Measurements from ENCODE around the gene NSRP1. TPM values are rescaled to one million over a fixed set of nuclear protein-coding genes. Genes with fewer than 3 reads are reported as not detected.
"Not testable (repeated sequence)": the region's sequence is repeated elsewhere in the genome, so short reads cannot be mapped to it uniquely, and the experiment has no call there.

The NSRP1 gene
- polyA plus RNA-seq, 1 donor (not counting 4 experiments of a cell fraction or from before 2014, with no cell fraction given) = 12.7 TPM

- H3K27ac ChIP-seq (ENCODE audit: control insufficient read depth, insufficient read depth, low read length) = no peak overlapping the region
- no peaks in the 10 kb centered on the region for H3K9me1 ChIP-seq (ENCODE audit: control insufficient read depth, extremely low read depth, insufficient read depth, low read length)
- H3K9me3 ChIP-seq (ENCODE audit: control insufficient read depth, low read depth, low read length) = no peaks in the 10 kb centered on the region
- dilution Hi-C loops (cut with MboI; ENCODE audit: extremely low pct_ligation_motif_present, low sequenced_read_pairs) = no loop called here
- H3K4me1 ChIP-seq (ENCODE audit: control insufficient read depth, extremely low read depth, insufficient read depth, low read length) = no peaks in the 10 kb centered on the region
- H4K20me1 ChIP-seq (ENCODE audit: control insufficient read depth, extremely low read depth, insufficient read depth, low read length) = no peaks in the 10 kb centered on the region
- peaks cover 4% of the 10 kb centered on the region for H3K27me3 ChIP-seq (ENCODE audit: control insufficient read depth, extremely low read depth, insufficient read depth, low read length)
- no peak overlapping the region for H2AFZ ChIP-seq (ENCODE audit: control insufficient read depth, low read length)
- H3K4me3 ChIP-seq (ENCODE audit: control insufficient read depth in 2 of 3, extremely low read depth in 1 of 3, insufficient read depth in 2 of 3, low read depth in 1 of 3, low read length in 3 of 3) = no peak overlapping the region
- TF ChIP-seq CTCF (optimal IDR thresholded peaks at IDR 0.05 in 1 of 3, IDR thresholded peaks at IDR 0.05 in 1 of 3, conservative IDR thresholded peaks at IDR 0.05 in 1 of 3; ENCODE audit: extremely low read depth in 1 of 3, insufficient read depth in 2 of 3, low read length in 3 of 3) = no peak
- no peak for TF ChIP-seq EZH2 (IDR thresholded peaks at IDR 0.05; ENCODE audit: low read length)
- no peak for DNase-seq (ENCODE audit: low read depth, low spot score)
- H3K79me2 ChIP-seq (ENCODE audit: control insufficient read depth, insufficient read depth, low read length) = no peaks in the 10 kb centered on the region
- H3K4me2 ChIP-seq (ENCODE audit: control insufficient read depth, extremely low read depth, insufficient read depth, low read depth, low read length) = no peak overlapping the region
- H3K9ac ChIP-seq (ENCODE audit: control insufficient read depth, extremely low read depth, insufficient read depth, low read length) = no peak overlapping the region
- no peak for FAIRE-seq
- H3K36me3 ChIP-seq (ENCODE audit: control insufficient read depth in 2 of 2, extremely low read depth in 1 of 2, insufficient read depth in 2 of 2, low read length in 2 of 2) = no peaks in the 10 kb centered on the region
Observed at GRCh38 chr17:30086896-30087295, 29.7 kb upstream of the NSRP1 start.

- FAIRE-seq; H3K9ac ChIP-seq (ENCODE audit: control insufficient read depth, extremely low read depth, insufficient read depth, low read length); H3K36me3 ChIP-seq (ENCODE audit: control insufficient read depth in 2 of 2, extremely low read depth in 1 of 2, insufficient read depth in 2 of 2, low read length in 2 of 2); H2AFZ ChIP-seq (ENCODE audit: control insufficient read depth, low read length); H3K4me2 ChIP-seq (ENCODE audit: control insufficient read depth, extremely low read depth, insufficient read depth, low read depth, low read length); H3K27ac ChIP-seq (ENCODE audit: control insufficient read depth, insufficient read depth, low read length); H3K9me1 ChIP-seq (ENCODE audit: control insufficient read depth, extremely low read depth, insufficient read depth, low read length); dilution Hi-C loops (cut with MboI; ENCODE audit: extremely low pct_ligation_motif_present, low sequenced_read_pairs); H3K4me1 ChIP-seq (ENCODE audit: control insufficient read depth, extremely low read depth, insufficient read depth, low read length); H3K9me3 ChIP-seq (ENCODE audit: control insufficient read depth, low read depth, low read length); H3K79me2 ChIP-seq (ENCODE audit: control insufficient read depth, insufficient read depth, low read length); H3K4me3 ChIP-seq (ENCODE audit: control insufficient read depth in 2 of 3, extremely low read depth in 1 of 3, insufficient read depth in 2 of 3, low read depth in 1 of 3, low read length in 3 of 3); H4K20me1 ChIP-seq (ENCODE audit: control insufficient read depth, extremely low read depth, insufficient read depth, low read length); DNase-seq (ENCODE audit: low read depth, low spot score); H3K27me3 ChIP-seq (ENCODE audit: control insufficient read depth, extremely low read depth, insufficient read depth, low read length): not testable (repeated sequence)
Observed at GRCh38 chr17:30087431-30087830, 29.2 kb upstream of the NSRP1 start.

GRCh38 chr17:30091121-30091670, 25.4 kb upstream of the NSRP1 start:
- Histone ChIP-seq H2AFZ (ENCODE audit: control insufficient read depth, low read length) (no peak overlapping the region), H3K4me3 (ENCODE audit: control insufficient read depth in 2 of 3, extremely low read depth in 1 of 3, insufficient read depth in 2 of 3, low read depth in 1 of 3, low read length in 3 of 3) (no peak overlapping the region), H3K27ac (ENCODE audit: control insufficient read depth, insufficient read depth, low read length) (no peak overlapping the region), H4K20me1 (ENCODE audit: control insufficient read depth, extremely low read depth, insufficient read depth, low read length) (no peaks in the 10 kb centered on the region), H3K4me1 (ENCODE audit: control insufficient read depth, extremely low read depth, insufficient read depth, low read length) (peaks cover 4% of the 10 kb centered on the region), H3K9ac (ENCODE audit: control insufficient read depth, extremely low read depth, insufficient read depth, low read length) (no peak overlapping the region), H3K9me1 (ENCODE audit: control insufficient read depth, extremely low read depth, insufficient read depth, low read length) (no peaks in the 10 kb centered on the region), H3K79me2 (ENCODE audit: control insufficient read depth, insufficient read depth, low read length) (no peaks in the 10 kb centered on the region), H3K4me2 (ENCODE audit: control insufficient read depth, extremely low read depth, insufficient read depth, low read depth, low read length) (no peak overlapping the region), H3K36me3 (ENCODE audit: control insufficient read depth in 2 of 2, extremely low read depth in 1 of 2, insufficient read depth in 2 of 2, low read length in 2 of 2) (no peaks in the 10 kb centered on the region), H3K27me3 (ENCODE audit: control insufficient read depth, extremely low read depth, insufficient read depth, low read length) (no peaks in the 10 kb centered on the region), H3K9me3 (ENCODE audit: control insufficient read depth, low read depth, low read length) (no peaks in the 10 kb centered on the region)
- no peak for TF ChIP-seq EZH2 (IDR thresholded peaks at IDR 0.05; ENCODE audit: low read length)
- TF ChIP-seq CTCF (optimal IDR thresholded peaks at IDR 0.05 in 1 of 3, IDR thresholded peaks at IDR 0.05 in 1 of 3, conservative IDR thresholded peaks at IDR 0.05 in 1 of 3; ENCODE audit: extremely low read depth in 1 of 3, insufficient read depth in 2 of 3, low read length in 3 of 3) = no peak
- dilution Hi-C loops (cut with MboI; ENCODE audit: extremely low pct_ligation_motif_present, low sequenced_read_pairs) = no loop called here
- no peak for FAIRE-seq
- no peak for DNase-seq (ENCODE audit: low read depth, low spot score)

Measured in keratinocyte (primary cell).